ENCODE measurements around the gene SYTL3. TPM values are rescaled to one million over a fixed set of nuclear protein-coding genes. Genes with fewer than 3 reads are reported as not detected.
"Not testable (repeated sequence)": the region's sequence is repeated elsewhere in the genome, so short reads cannot be mapped to it uniquely, and the experiment has no call there.

The SYTL3 gene
- total RNA-seq, 1 experiment from 2014 or later: 17.5 TPM

DNA sequence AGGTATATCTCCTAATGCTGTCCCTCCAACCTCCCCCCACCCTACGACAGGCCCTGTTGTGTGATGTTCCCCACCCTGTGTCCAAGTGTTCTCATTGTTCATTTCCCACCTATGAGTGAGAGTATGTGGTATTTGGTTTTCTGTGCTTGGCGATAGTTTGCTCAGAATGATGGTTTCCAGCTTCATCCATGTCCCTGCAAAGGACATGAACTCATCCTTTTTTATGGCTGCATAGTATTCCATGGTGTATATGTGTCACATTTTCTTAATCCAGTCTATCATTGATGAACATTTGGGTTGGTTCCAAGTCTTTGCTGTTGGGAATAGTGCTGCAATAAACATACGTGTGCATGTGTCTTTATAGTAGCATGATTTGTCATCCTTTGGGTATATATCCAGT lies 35.2 kb upstream of the SYTL3 start:
- H3K4me1 ChIP-seq (replicated peaks); H3K27ac ChIP-seq; H3K9me3 ChIP-seq (replicated peaks); H3K4me3 ChIP-seq; DNase-seq (ENCODE audit: low read depth in 1 of 2, low spot score in 2 of 2); H3K27me3 ChIP-seq (replicated peaks): not testable (repeated sequence)
- peaks cover 45% of the 10 kb centered on the region for H3K36me3 ChIP-seq

DNA sequence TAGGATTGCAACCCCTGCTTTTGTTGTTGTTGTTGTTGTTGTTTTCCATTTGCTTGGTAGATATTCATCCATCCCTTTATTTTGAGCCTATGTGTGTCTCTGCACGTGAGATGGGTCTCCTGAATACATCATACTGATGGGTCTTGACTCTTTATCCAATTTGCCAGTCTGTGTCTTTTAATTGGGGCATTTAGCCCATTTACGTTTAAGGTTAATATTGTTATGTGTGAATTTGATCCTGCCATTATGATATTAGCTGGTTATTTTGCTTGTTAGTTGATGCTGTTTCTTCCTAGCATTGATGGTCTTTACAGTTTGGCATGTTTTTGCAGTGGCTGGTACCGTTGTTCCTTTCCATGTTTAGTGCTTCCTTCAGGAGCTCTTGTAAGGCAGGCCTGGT lies 31.6 kb upstream of the SYTL3 start:
- not testable (repeated sequence) for H3K4me1 ChIP-seq (replicated peaks); H3K27ac ChIP-seq; DNase-seq (ENCODE audit: low read depth in 1 of 2, low spot score in 2 of 2); H3K9me3 ChIP-seq (replicated peaks); H3K27me3 ChIP-seq (replicated peaks); H3K4me3 ChIP-seq
- H3K36me3 ChIP-seq: peaks cover 35% of the 10 kb centered on the region

DNA sequence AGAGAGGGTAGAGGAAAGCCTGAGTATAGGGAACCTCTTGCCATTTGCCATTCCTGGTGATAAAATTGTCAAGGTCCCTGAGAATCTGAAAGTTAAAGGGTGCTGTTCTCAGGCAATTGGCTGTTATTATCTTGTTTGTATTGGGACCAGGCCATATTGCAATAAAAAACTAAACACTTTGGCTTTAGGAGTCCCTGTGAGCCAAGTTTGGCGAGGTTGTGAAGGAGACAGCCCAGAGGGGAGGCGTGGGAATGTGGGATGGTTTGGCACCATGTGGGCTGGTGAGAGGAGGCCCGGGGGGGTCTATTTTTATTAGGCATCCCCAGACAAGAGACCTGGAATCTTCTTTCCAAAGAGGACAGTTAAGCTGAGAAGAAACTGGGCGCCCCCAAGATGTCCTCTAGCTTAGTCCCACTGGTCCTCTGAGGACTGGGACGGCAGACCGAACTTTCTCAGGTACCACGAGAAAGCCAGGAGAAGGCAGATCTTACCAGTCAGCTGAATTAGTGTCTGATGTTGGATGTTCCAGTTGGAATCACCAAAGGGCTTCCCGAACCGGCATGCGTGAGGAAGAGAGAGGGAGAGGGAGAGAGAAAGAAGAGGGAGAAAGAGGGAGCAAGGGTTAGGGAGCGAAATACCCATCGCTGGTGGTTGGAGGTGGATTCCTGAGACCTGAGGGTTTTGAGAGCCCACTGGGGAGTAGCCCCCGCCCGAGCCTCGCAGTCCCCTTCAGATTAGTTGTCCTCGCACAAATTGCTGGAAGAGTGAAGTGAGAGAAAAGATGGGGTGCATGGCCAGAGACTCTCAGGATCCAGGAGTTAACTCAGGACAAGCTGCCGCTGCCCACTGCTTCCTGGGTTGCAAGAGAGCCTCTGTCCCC lies 29.7 kb upstream of the SYTL3 start:
- Histone ChIP-seq H3K4me1 (replicated peaks) (no peaks in the 10 kb centered on the region), H3K36me3 (peaks cover 37% of the 10 kb centered on the region), H3K9me3 (replicated peaks) (no peaks in the 10 kb centered on the region), H3K27ac (no peak overlapping the region), H3K4me3 (no peak overlapping the region), H3K27me3 (replicated peaks) (no peaks in the 10 kb centered on the region)
- DNase-seq (ENCODE audit: low read depth in 1 of 2, low spot score in 2 of 2): no peak

DNA sequence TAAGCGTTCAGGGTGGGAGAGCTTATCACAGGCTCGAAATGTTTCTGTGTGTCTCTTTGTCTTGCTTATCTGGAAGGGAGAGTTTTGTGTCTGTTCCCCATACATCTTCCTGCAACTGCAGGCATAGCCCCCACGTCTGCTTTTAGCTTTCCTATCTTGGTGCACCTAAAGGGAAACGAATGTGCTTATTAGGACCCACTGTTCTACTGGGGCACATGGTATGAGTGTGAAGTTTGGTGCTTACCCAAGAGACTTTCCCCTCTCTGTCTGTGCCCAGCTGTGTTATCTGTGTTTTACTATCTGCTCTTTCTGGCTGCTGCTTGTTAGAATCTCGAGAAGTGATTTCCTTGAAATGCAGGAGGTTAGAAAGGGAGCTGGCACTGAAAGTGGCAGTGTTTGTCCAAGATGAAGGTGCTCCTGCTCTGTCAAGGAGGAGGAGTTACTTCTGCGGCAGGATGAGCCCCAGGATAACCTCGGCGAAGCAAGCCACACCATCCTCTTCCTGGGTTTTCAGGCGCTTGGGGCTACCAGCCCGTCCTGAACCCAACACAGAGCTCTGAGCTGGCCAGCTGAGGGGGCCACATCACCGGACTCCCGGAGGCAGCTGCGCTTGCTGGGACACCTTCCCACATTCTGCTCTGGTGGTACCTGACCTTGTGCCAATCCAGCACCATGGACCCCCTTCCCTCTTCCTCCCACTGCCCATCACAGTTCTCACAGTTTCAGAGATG lies 28.7 kb upstream of the SYTL3 start:
- DNase-seq (ENCODE audit: low read depth in 1 of 2, low spot score in 2 of 2): no peak
- Histone ChIP-seq H3K4me3 (no peak overlapping the region), H3K27me3 (replicated peaks) (no peaks in the 10 kb centered on the region), H3K9me3 (replicated peaks) (no peaks in the 10 kb centered on the region), H3K36me3 (peaks cover 36% of the 10 kb centered on the region), H3K27ac (no peak overlapping the region), H3K4me1 (replicated peaks) (no peaks in the 10 kb centered on the region)

DNA sequence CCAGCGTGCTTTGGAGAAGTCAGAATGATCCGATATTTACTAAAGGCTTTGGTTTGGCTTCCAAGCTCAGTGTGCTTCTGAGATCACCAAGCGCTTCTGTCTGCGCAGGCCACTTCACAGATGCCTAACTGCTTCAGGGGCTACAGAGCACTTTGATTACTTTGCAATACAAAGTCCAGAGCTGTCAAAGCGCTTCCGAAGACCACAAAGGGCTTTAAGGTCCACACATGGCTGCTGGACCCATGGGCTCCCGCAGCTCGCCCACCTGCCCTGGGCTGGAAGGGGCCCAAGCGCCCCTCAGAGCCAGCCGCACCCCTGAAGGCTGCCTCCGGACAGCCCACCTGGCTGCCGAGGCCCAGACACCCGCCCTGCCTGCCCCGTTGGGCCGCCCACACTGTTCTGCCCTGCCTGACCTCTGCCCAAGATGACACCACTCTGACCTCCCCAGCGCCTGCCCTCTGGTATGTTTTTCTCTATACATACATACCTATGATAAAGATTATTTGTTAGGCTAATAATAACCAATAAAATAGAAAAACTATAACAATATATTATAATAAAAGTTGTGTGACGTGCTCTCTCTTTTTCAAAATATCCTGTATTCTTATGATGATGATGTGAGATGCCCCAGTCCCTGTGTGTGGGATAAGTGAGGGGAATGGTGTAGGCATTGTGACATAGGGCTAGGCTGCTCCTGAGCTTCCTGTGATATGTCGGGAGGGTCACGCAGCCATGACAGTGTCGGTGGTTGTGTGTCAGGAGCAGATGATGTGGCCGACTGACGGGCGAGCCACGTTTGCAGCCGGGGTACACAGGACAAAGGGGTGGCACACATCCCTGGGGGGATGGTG lies 27.9 kb upstream of the SYTL3 start:
- no peak for DNase-seq (ENCODE audit: low read depth in 1 of 2, low spot score in 2 of 2)
- H3K36me3 ChIP-seq: peaks cover 40% of the 10 kb centered on the region
- no peaks in the 10 kb centered on the region for H3K9me3 ChIP-seq (replicated peaks)

DNA sequence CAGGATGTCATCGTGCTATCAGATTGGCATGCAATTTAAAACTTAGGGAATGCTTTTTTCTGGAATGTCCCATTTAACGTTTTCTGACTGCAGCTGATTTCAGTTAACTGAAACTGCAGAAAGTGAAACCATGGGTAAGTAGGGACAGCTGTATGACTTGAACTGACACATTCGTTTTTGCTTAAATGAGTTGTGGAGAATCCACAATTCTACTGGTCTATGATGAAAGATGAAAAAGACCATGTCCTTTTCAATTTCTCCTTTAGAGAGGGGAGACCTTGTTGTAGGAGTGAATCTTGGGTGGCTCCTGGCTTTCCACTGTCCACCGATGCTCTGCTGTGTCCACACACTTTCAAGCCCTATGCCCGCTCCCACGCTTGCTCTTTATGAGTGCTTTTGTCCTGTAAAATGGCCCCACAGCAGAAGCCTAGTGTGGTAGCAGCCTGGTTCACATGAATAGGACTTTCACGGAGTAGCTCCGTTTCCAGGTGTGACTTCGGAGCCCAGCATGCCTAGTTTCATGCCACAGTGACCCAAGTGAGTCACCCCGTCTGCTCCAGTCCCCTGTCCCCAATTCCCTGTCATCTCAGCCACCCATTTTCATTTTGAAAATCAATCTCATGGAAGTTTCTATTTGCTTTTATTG lies 27.2 kb upstream of the SYTL3 start:
- Histone ChIP-seq H3K27ac (no peak overlapping the region), H3K4me3 (no peak overlapping the region), H3K36me3 (peaks cover 45% of the 10 kb centered on the region), H3K4me1 (replicated peaks) (no peaks in the 10 kb centered on the region), H3K9me3 (replicated peaks) (no peaks in the 10 kb centered on the region), H3K27me3 (replicated peaks) (no peaks in the 10 kb centered on the region)
- DNase-seq (ENCODE audit: low read depth in 1 of 2, low spot score in 2 of 2): no peak

More for the DNA sequence above, 27.9 kb upstream of the SYTL3 start:
- no peak overlapping the region for H3K27ac ChIP-seq
- no peaks in the 10 kb centered on the region for H3K4me1 ChIP-seq (replicated peaks)
- no peak overlapping the region for H3K4me3 ChIP-seq
- H3K27me3 ChIP-seq (replicated peaks): no peaks in the 10 kb centered on the region

- Histone ChIP-seq H3K9me3 (replicated peaks) (no peaks in the 10 kb centered on the region), H3K4me3 (no peak overlapping the region), H3K27ac (no peak overlapping the region), H3K36me3 (peaks cover 50% of the 10 kb centered on the region), H3K4me1 (replicated peaks) (no peaks in the 10 kb centered on the region), H3K27me3 (replicated peaks) (no peaks in the 10 kb centered on the region)
- DNase-seq (ENCODE audit: low read depth in 1 of 2, low spot score in 2 of 2): no peak
Observed at GRCh38 chr6:158624684-158625682, 24.9 kb upstream of the SYTL3 start.

DNA sequence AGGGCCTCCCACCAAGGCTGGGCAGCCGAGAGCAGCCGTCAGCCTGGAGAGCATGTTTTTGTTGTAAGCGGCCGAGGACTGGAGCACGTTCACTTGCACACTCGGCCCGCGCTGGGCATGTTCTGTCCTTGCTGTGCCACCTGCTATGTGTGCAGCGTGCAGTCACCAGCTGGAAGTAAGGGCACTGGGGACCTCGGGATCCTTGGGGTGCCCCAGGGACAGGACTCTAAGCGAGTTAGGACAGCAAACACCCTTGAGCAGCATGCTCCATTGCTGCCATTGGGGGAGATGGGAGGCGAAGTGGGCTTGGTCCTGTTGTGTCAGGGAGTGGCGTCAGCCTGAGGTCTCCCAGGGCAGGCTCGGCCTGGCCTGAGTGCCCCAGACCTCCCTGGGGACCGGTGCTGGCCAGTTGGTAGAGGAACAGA lies 24.0 kb upstream of the SYTL3 start:
- no peak overlapping the region for H3K27ac ChIP-seq
- no peak for DNase-seq (ENCODE audit: low read depth in 1 of 2, low spot score in 2 of 2)
- H3K9me3 ChIP-seq (replicated peaks): no peaks in the 10 kb centered on the region
- no peak overlapping the region for H3K4me3 ChIP-seq
- H3K4me1 ChIP-seq (replicated peaks): peaks cover 2% of the 10 kb centered on the region
- H3K27me3 ChIP-seq (replicated peaks): no peaks in the 10 kb centered on the region
- peaks cover 55% of the 10 kb centered on the region for H3K36me3 ChIP-seq

DNA sequence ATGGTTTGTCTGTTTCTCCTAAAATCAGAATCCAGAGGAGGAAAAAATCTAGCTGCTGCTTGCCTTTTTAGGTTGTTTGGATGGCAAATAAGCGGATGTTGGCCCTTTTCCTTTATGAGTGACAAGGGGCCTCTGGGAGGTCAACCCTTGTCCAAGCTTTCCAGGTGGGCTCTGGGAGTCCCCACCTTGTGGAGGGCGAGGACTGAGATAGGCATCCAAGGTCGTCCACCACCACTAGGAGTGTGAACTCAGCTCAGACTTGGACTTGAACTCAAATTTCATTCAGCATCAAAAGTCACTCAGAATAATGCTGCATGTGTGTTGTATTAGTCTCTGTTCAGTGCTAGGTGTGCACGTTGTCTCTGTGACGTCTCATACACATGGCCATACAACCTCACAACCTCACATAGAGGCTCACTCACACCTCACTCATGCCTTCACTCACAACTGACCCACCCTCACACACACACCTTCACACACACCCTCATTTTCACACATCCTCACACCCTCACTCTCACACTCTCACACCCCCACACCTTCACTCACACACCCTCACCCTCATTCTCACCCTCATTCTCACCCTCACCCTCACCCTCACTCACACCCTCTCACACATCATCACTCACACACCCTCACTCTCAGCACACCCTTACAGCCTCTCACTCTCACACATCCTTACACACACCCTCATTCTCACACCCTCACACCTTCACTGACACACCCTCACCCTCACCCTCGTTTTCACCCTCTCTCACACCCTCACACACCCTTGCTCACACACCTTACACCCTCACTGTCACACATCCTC lies 23.3 kb upstream of the SYTL3 start:
- Histone ChIP-seq H3K27me3 (replicated peaks) (no peaks in the 10 kb centered on the region), H3K36me3 (peaks cover 57% of the 10 kb centered on the region), H3K4me3 (no peak overlapping the region), H3K27ac (no peak overlapping the region), H3K9me3 (replicated peaks) (no peaks in the 10 kb centered on the region), H3K4me1 (replicated peaks) (peaks cover 9% of the 10 kb centered on the region)
- DNase-seq (ENCODE audit: low read depth in 1 of 2, low spot score in 2 of 2): no peak

GRCh38 chr6:158627168-158627939 lies 22.5 kb upstream of the SYTL3 start:
- H3K4me3 ChIP-seq: no peak overlapping the region
- H3K9me3 ChIP-seq (replicated peaks): no peaks in the 10 kb centered on the region
- H3K27ac ChIP-seq: no peak overlapping the region
- H3K36me3 ChIP-seq: peaks cover 51% of the 10 kb centered on the region
- peaks cover 17% of the 10 kb centered on the region for H3K4me1 ChIP-seq (replicated peaks)
- no peaks in the 10 kb centered on the region for H3K27me3 ChIP-seq (replicated peaks)
- DNase-seq (ENCODE audit: low read depth in 1 of 2, low spot score in 2 of 2): no peak

- Histone ChIP-seq H3K27ac (no peak overlapping the region), H3K9me3 (replicated peaks) (no peaks in the 10 kb centered on the region), H3K4me3 (no peak overlapping the region), H3K27me3 (replicated peaks) (no peaks in the 10 kb centered on the region), H3K36me3 (peaks cover 49% of the 10 kb centered on the region), H3K4me1 (replicated peaks) (peaks cover 20% of the 10 kb centered on the region)
- no peak for DNase-seq (ENCODE audit: low read depth in 1 of 2, low spot score in 2 of 2)
Observed at GRCh38 chr6:158627940-158628211, 22.0 kb upstream of the SYTL3 start.

Data from SJSA1 (cell line).